ENCODE results near the gene KAZALD1. TPM values are rescaled to one million over a fixed set of nuclear protein-coding genes. Genes with fewer than 3 reads are reported as not detected.

Gene KAZALD1
- total RNA-seq, 3 donors from 2014 or later (not counting 1 experiment from before 2014, with no cell fraction given): 0.49 TPM; not detected in 2

DNA sequence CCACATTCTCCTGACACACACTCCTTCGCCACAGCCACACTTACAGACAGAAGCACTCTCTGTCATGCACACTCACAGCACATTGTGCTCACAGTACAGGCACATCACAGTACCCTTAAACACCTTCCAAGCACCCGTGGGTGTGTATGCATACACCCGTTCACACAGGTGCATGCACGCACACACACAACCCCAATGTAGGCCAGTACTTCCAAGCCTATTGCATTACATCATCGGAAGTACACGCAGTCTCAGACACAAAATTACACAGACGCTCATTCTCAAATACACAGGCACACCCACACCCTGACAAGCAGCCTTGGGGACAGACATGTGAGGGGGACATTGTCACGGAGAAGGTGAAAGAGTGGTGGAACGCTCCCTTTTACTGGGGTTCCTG lies 11.1 kb downstream of the KAZALD1 start:
- no peak for ATAC-seq
- 77% methylated on average over 9 of the region's 9 CpGs for WGBS (ENCODE audit: insufficient coverage)
- Histone ChIP-seq H3K27ac (ENCODE audit: low read length) (no peak overlapping the region), H3K9me3 (ENCODE audit: control insufficient read depth, insufficient read depth, low read length) (no peaks in the 10 kb centered on the region), H3K27me3 (ENCODE audit: control insufficient read depth, insufficient read depth, low read length) (peaks cover 7% of the 10 kb centered on the region), H3K36me3 (ENCODE audit: control insufficient read depth, insufficient read depth, low read length) (no peaks in the 10 kb centered on the region), H3K4me1 (ENCODE audit: control insufficient read depth, insufficient read depth, low read length) (peaks cover 18% of the 10 kb centered on the region), H3K4me3 (ENCODE audit: low read length) (no peak overlapping the region)
- no peaks in the 10 kb centered on the region for H3K9me3 Mint-ChIP-seq
- H3K27me3 Mint-ChIP-seq (ENCODE audit: low read depth in 2 of 2): peaks cover 36 to 56% of the 10 kb centered on the region in 2 donors
- H3K27ac Mint-ChIP-seq: no peak overlapping the region
- DNase-seq: no peak
- TF ChIP-seq, protein P1, sequence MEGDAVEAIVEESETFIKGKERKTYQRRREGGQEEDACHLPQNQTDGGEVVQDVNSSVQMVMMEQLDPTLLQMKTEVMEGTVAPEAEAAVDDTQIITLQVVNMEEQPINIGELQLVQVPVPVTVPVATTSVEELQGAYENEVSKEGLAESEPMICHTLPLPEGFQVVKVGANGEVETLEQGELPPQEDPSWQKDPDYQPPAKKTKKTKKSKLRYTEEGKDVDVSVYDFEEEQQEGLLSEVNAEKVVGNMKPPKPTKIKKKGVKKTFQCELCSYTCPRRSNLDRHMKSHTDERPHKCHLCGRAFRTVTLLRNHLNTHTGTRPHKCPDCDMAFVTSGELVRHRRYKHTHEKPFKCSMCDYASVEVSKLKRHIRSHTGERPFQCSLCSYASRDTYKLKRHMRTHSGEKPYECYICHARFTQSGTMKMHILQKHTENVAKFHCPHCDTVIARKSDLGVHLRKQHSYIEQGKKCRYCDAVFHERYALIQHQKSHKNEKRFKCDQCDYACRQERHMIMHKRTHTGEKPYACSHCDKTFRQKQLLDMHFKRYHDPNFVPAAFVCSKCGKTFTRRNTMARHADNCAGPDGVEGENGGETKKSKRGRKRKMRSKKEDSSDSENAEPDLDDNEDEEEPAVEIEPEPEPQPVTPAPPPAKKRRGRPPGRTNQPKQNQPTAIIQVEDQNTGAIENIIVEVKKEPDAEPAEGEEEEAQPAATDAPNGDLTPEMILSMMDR (IDR thresholded peaks at IDR 0.05): no peak
- no peaks in the 10 kb centered on the region for H3K4me1 Mint-ChIP-seq
- H3K36me3 Mint-ChIP-seq: no peaks in the 10 kb centered on the region
- H3K4me3 Mint-ChIP-seq: no peak overlapping the region
- intact Hi-C loops (cut with micrococcal nuclease): no loop called here

DNA sequence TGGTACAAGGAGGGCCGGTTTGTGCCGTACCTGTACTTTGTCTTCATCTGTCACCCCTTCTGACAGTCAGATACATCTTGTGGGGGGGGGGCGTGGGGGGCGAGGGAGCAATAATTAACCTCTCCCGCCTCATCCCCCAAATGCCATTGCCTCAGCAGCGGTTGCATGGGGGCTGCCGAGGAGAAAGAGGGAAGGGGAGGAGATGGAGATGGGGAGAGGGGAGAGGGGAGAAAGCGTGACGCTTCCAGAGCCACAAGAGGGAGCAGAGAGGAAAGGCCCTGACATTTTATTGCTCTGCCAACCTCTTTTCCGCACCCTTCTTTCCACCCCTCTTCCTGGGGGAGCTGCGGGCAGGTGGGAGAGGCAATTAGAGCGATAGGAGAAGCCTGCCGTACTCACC lies 11.8 kb downstream of the KAZALD1 start:
- Histone ChIP-seq H3K27me3 (ENCODE audit: control insufficient read depth, insufficient read depth, low read length) (peaks cover 7% of the 10 kb centered on the region), H3K9me3 (ENCODE audit: control insufficient read depth, insufficient read depth, low read length) (no peaks in the 10 kb centered on the region), H3K27ac (ENCODE audit: low read length) (no peak overlapping the region), H3K36me3 (ENCODE audit: control insufficient read depth, insufficient read depth, low read length) (no peaks in the 10 kb centered on the region), H3K4me3 (ENCODE audit: low read length) (no peak overlapping the region), H3K4me1 (ENCODE audit: control insufficient read depth, insufficient read depth, low read length) (peaks cover 18% of the 10 kb centered on the region)
- intact Hi-C loops (cut with micrococcal nuclease): no loop called here
- ATAC-seq (no peak), DNase-seq (no peak)
- Mint-ChIP-seq H3K27me3 (ENCODE audit: low read depth in 2 of 2) (peaks cover 40 to 62% of the 10 kb centered on the region in 2 donors), H3K27ac (no peak overlapping the region), H3K4me1 (no peaks in the 10 kb centered on the region), H3K4me3 (no peak overlapping the region), H3K9me3 (no peaks in the 10 kb centered on the region), H3K36me3 (no peaks in the 10 kb centered on the region)
- TF ChIP-seq, protein P1 (IDR thresholded peaks at IDR 0.05): no peak
- WGBS (ENCODE audit: insufficient coverage): 11% methylated on average over 4 of the region's 13 CpGs

DNA sequence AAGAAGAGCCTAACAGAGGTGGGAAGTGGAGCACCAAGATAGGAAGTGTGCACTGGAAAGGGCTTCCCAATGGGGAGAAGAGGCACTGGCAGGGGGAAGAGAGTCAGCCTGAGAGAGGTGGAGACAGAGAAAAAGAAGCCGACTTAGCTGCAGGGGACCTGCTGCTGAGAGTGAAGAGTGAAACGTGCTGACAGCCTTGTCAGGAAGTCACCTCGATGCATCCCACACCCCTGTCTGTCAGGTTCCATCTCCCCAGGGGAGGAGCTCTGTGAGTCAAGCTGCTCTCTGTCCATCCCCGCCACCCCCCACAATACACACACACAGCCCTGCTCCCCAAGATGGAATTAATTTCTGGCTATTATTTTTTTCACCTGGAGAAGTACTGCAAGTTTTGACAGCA lies 14.0 kb downstream of the KAZALD1 start:
- WGBS (ENCODE audit: insufficient coverage): 17% methylated on average over 4 of the region's 4 CpGs
- Histone ChIP-seq H3K4me1 (ENCODE audit: control insufficient read depth, insufficient read depth, low read length) (peaks cover 18% of the 10 kb centered on the region), H3K27ac (ENCODE audit: low read length) (no peak overlapping the region), H3K9me3 (ENCODE audit: control insufficient read depth, insufficient read depth, low read length) (no peaks in the 10 kb centered on the region), H3K4me3 (ENCODE audit: low read length) (no peak overlapping the region), H3K36me3 (ENCODE audit: control insufficient read depth, insufficient read depth, low read length) (no peaks in the 10 kb centered on the region), H3K27me3 (ENCODE audit: control insufficient read depth, insufficient read depth, low read length) (peaks cover 7% of the 10 kb centered on the region)
- peaks cover 42 to 79% of the 10 kb centered on the region in 2 donors for H3K27me3 Mint-ChIP-seq (ENCODE audit: low read depth in 2 of 2)
- intact Hi-C loops (cut with micrococcal nuclease): no loop called here
- H3K9me3 Mint-ChIP-seq: no peaks in the 10 kb centered on the region
- TF ChIP-seq, protein P1 (IDR thresholded peaks at IDR 0.05): no peak
- no peaks in the 10 kb centered on the region for H3K4me1 Mint-ChIP-seq
- no peak overlapping the region for H3K4me3 Mint-ChIP-seq
- DNase-seq: no peak
- no peak for ATAC-seq
- H3K36me3 Mint-ChIP-seq: no peaks in the 10 kb centered on the region
- no peak overlapping the region for H3K27ac Mint-ChIP-seq

DNA sequence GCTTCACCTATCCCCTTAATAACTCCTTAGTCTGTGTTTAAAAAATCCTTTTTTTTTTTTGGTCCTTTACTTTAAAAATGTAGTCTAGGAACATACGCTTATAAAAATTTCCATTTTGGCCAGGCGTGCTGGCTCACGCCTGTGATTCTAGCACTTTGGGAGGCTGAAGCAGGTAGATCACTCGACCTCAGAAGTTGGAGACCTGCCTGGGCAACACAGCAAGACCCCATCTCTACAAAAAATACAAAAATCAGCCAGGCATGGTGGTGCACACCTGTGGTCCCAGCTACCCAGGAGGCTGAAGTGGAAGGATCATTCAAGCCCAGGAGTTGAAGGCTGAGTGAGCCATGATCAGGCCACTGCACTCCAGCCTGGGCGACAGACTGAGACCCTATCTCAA lies 14.8 kb downstream of the KAZALD1 start:
- Histone ChIP-seq H3K27ac (ENCODE audit: low read length) (no peak overlapping the region), H3K4me3 (ENCODE audit: low read length) (no peak overlapping the region), H3K36me3 (ENCODE audit: control insufficient read depth, insufficient read depth, low read length) (no peaks in the 10 kb centered on the region), H3K27me3 (ENCODE audit: control insufficient read depth, insufficient read depth, low read length) (peaks cover 7% of the 10 kb centered on the region), H3K9me3 (ENCODE audit: control insufficient read depth, insufficient read depth, low read length) (no peaks in the 10 kb centered on the region), H3K4me1 (ENCODE audit: control insufficient read depth, insufficient read depth, low read length) (peaks cover 16% of the 10 kb centered on the region)
- DNase-seq (no peak), ATAC-seq (no peak)
- Mint-ChIP-seq H3K4me1 (no peaks in the 10 kb centered on the region), H3K27ac (no peak overlapping the region), H3K9me3 (no peaks in the 10 kb centered on the region), H3K4me3 (no peak overlapping the region), H3K27me3 (ENCODE audit: low read depth in 2 of 2) (peaks cover 45 to 83% of the 10 kb centered on the region in 2 donors), H3K36me3 (no peaks in the 10 kb centered on the region)
- TF ChIP-seq, protein P1 (IDR thresholded peaks at IDR 0.05): no peak
- intact Hi-C loops (cut with micrococcal nuclease): no loop called here
- 77% methylated on average over 4 of the region's 5 CpGs for WGBS (ENCODE audit: insufficient coverage)

All from natural killer cell (primary cell).